IMR-90 (cell line): Measurements from ENCODE around the gene DOHH. TPM values are rescaled to one million over a fixed set of nuclear protein-coding genes. Genes with fewer than 3 reads are reported as not detected.

ENCODE experiments used
- ATAC-seq: fragments of 200-7000 bp; cut with Tn5 transposase; 2 replicates; pipeline ENCODE4 v1.9.1; 2020; ENCODE audit warnings: low read depth, mild to moderate bottlenecking, moderate library complexity
- BruUV-seq: library from RNA; stranded (reverse); fragments of 400-500 nt; replicated peaks from 2 replicates; lab custom pipeline; 2021; lab: Mats Ljungman, UMichigan
- CTCF ChIA-PET: fragments of 300-600 bp; formaldehyde crosslinking; extraction: SDS; loops from one replicate; lab custom pipeline; 2021; ENCODE audit warnings: antibody characterized with exemption; lab: Yijun Ruan, JAX
- POLR2A ChIA-PET: fragments of 300-600 bp; sonication (Branson Sonifier 250); formaldehyde crosslinking; loops from one replicate; lab custom pipeline; 2022; ENCODE audit warnings: antibody characterized with exemption; ENCODE audit not compliant: unreplicated experiment; lab: Charles Lee
- DNase-seq: peaks from one replicate; pipeline ENCODE4 v3.0.0; 2013
- H2AFZ ChIP-seq: replicated peaks from 2 replicates; pipeline ENCODE3; 2013; ENCODE audit warnings: low read length, mild to moderate bottlenecking; ENCODE audit not compliant: poor library complexity
- H2AK5ac ChIP-seq: 2 replicates; pipeline ENCODE4 v1.6.1; 2013; ENCODE audit warnings: low read depth, low read length, inconsistent platforms
- H2AK9ac ChIP-seq: replicated peaks from 2 replicates; pipeline ENCODE3; 2013; ENCODE audit warnings: mild to moderate bottlenecking, low read depth, low read length, moderate library complexity; ENCODE audit not compliant: poor library complexity
- H2BK120ac ChIP-seq: 2 replicates; pipeline ENCODE4 v1.6.1; 2013; ENCODE audit warnings: low read depth, low read length, inconsistent platforms
- H2BK15ac ChIP-seq: 3 replicates; pipeline ENCODE4 v1.6.1; 2013; ENCODE audit warnings: low read depth, low read length, inconsistent platforms
- H2BK20ac ChIP-seq: 2 replicates; pipeline ENCODE4 v1.6.1; 2013; ENCODE audit warnings: low read depth, mild to moderate bottlenecking, inconsistent platforms, low read length, moderate library complexity
- H2BK5ac ChIP-seq: 2 replicates; pipeline ENCODE4 v1.6.1; 2013; ENCODE audit warnings: mild to moderate bottlenecking, low read depth, low read length, inconsistent platforms; ENCODE audit not compliant: poor library complexity, severe bottlenecking
- H3K14ac ChIP-seq: replicated peaks from 2 replicates; pipeline ENCODE4 v1.6.1; 2013; ENCODE audit warnings: low read depth, low read length, inconsistent platforms
- H3K18ac ChIP-seq: 2 replicates; pipeline ENCODE4 v1.6.1; 2013; ENCODE audit warnings: low read depth, low read length, control low read depth
- H3K23ac ChIP-seq: 2 replicates; pipeline ENCODE4 v1.6.1; 2013; ENCODE audit warnings: low read depth, low read length, inconsistent platforms
- H3K27ac ChIP-seq: 2 replicates; pipeline ENCODE4 v1.5.1; 2013; ENCODE audit warnings: mild to moderate bottlenecking, control low read depth, low read length; ENCODE audit not compliant: insufficient read depth
- H3K27me3 ChIP-seq: 2 replicates; pipeline ENCODE4 v1.6.1; 2013; ENCODE audit warnings: low read length; ENCODE audit not compliant: control insufficient read depth, insufficient read depth
- H3K36me3 ChIP-seq: 2 replicates; pipeline ENCODE4 v1.6.1; 2013; ENCODE audit warnings: low read length, mixed read lengths; ENCODE audit not compliant: control insufficient read depth, insufficient read depth
- H3K4ac ChIP-seq: 2 replicates; pipeline ENCODE4 v1.6.1; 2013; ENCODE audit warnings: low read depth, low read length, inconsistent platforms
- H3K4me1 ChIP-seq: 2 replicates; pipeline ENCODE4 v1.6.1; 2013; ENCODE audit warnings: low read length, mixed read lengths; ENCODE audit not compliant: control insufficient read depth, insufficient read depth
- H3K4me2 ChIP-seq: 2 replicates; pipeline ENCODE4 v1.6.1; 2013; ENCODE audit warnings: low read depth, mild to moderate bottlenecking, control low read depth, low read length, moderate library complexity
- H3K4me3 ChIP-seq: 2 replicates; pipeline ENCODE4 v1.5.1; 2013; ENCODE audit warnings: low read depth, mild to moderate bottlenecking, control low read depth, low read length, moderate library complexity; ENCODE audit not compliant: insufficient read depth
- H3K56ac ChIP-seq: 2 replicates; pipeline ENCODE4 v1.6.1; 2013; ENCODE audit warnings: low read length, inconsistent platforms; ENCODE audit not compliant: insufficient read depth; ENCODE audit errors: extremely low read depth
- H3K79me1 ChIP-seq, 2 experiments: 2 replicates each; pipeline ENCODE4 v1.6.1; 2013; ENCODE audit warnings: low read length in 2 of 2, inconsistent platforms in 1 of 2, low read depth in 1 of 2
- H3K9ac ChIP-seq: 2 replicates; pipeline ENCODE4 v1.6.1; 2013; ENCODE audit warnings: low read depth, low read length, control low read depth
- H3K9me1 ChIP-seq: 2 replicates; pipeline ENCODE4 v1.6.1; 2013; ENCODE audit warnings: low read length, inconsistent platforms; ENCODE audit not compliant: insufficient read depth
- H3K9me3 ChIP-seq: 2 replicates; pipeline ENCODE4 v1.6.1; 2013; ENCODE audit warnings: low read length; ENCODE audit not compliant: control insufficient read depth, insufficient read depth
- H4K20me1 ChIP-seq: 2 replicates; pipeline ENCODE4 v1.6.1; 2013; ENCODE audit warnings: low read length, inconsistent platforms; ENCODE audit not compliant: insufficient read depth
- H4K5ac ChIP-seq: 2 replicates; pipeline ENCODE4 v1.6.1; 2013; ENCODE audit warnings: mild to moderate bottlenecking, low read depth, low read length, control low read depth
- H4K8ac ChIP-seq, 2 experiments: 2 replicates each; pipeline ENCODE4 v1.6.1; 2013; ENCODE audit warnings: low read depth in 2 of 2, low read length in 2 of 2, control low read depth in 1 of 2, inconsistent platforms in 1 of 2
- H4K91ac ChIP-seq: 2 replicates; pipeline ENCODE4 v1.6.1; 2013; ENCODE audit warnings: low read depth, low read length, inconsistent platforms; ENCODE audit not compliant: insufficient read depth
- BHLHE40 ChIP-seq: fragments of 150-350 bp; IDR thresholded peaks from 2 replicates; pipeline ENCODE4 v1.6.1; 2016; ENCODE audit warnings: mild to moderate bottlenecking, low read depth, low read length
- CEBPB ChIP-seq: IDR thresholded peaks from 2 replicates; pipeline ENCODE4 v1.6.1; 2012; ENCODE audit warnings: low read depth, low read length, improper control_type of control experiment
- CHD1 ChIP-seq: IDR thresholded peaks from 2 replicates; pipeline ENCODE4 v1.6.1; 2012; ENCODE audit warnings: low read depth, low read length, improper control_type of control experiment
- ELK1 ChIP-seq: fragments of 150-350 bp; IDR thresholded peaks from 2 replicates; pipeline ENCODE4 v1.6.1; 2016; ENCODE audit warnings: low read depth, mild to moderate bottlenecking, low read length, moderate library complexity, borderline replicate concordance
- FOS ChIP-seq: fragments of 150-350 bp; IDR thresholded peaks from 2 replicates; pipeline ENCODE4 v1.6.1; 2016; ENCODE audit warnings: low read depth, low read length
- MAFK ChIP-seq: IDR thresholded peaks from 2 replicates; pipeline ENCODE4 v1.6.1; 2012; ENCODE audit warnings: low read depth, low read length, improper control_type of control experiment
- MXI1 ChIP-seq: IDR thresholded peaks from 2 replicates; pipeline ENCODE4 v1.6.1; 2012; ENCODE audit warnings: low read depth, mild to moderate bottlenecking, low read length, moderate library complexity, borderline replicate concordance
- POLR2A ChIP-seq: IDR thresholded peaks from 2 replicates; pipeline ENCODE4 v1.6.1; 2012; ENCODE audit warnings: mild to moderate bottlenecking, low read depth, low read length
- RAD21 ChIP-seq: IDR thresholded peaks from 2 replicates; pipeline ENCODE4 v1.6.1; 2012; ENCODE audit warnings: low read length, improper control_type of control experiment
- RCOR1 ChIP-seq: IDR thresholded peaks from 2 replicates; pipeline ENCODE4 v1.6.1; 2012; ENCODE audit warnings: mild to moderate bottlenecking, low read length, improper control_type of control experiment; ENCODE audit not compliant: insufficient replicate concordance
- RFX5 ChIP-seq: IDR thresholded peaks from 2 replicates; pipeline ENCODE4 v1.8.0; 2012; ENCODE audit warnings: low read depth, mild to moderate bottlenecking, low read length, moderate library complexity
- SMC3 ChIP-seq: fragments of 150-350 bp; IDR thresholded peaks from 2 replicates; pipeline ENCODE4 v1.6.1; 2016; ENCODE audit warnings: low read depth, mild to moderate bottlenecking, antibody characterized with exemption, low read length, moderate library complexity
- USF2 ChIP-seq: fragments of 150-350 bp; IDR thresholded peaks from 2 replicates; pipeline ENCODE4 v1.6.1; 2017; ENCODE audit warnings: mild to moderate bottlenecking, antibody characterized with exemption, low read length, low read depth
- WGBS, 2 experiments: methylation state at CpG; one replicate each; pipeline versions ENCODE4 v1.1.5 to v1.1.7; 2013; ENCODE audit warnings: missing lambda C conversion rate in 2 of 2; ENCODE audit not compliant: insufficient read length in 1 of 2; ENCODE audit errors: extremely low coverage in 2 of 2; 5-methylcytosine and 5-hydroxymethylcytosine counted together
- dilution Hi-C: fragments of 300-500 bp; cut with HindIII; formaldehyde crosslinking; loops from one replicate; pipeline ENCODE4 v1.14.3; 2018; ENCODE audit warnings: low sequenced_read_pairs; ENCODE audit not compliant: unreplicated experiment
- in situ Hi-C: fragments of 300-500 bp; cut with MboI; formaldehyde crosslinking; loops from 3 replicates; pipeline ENCODE4 v1.14.3; 2019; ENCODE audit warnings: low sequenced_read_pairs, inconsistent platforms, mixed read lengths
- intact Hi-C: fragments of 100-400 bp; cut with micrococcal nuclease; formaldehyde crosslinking; loops from 2 replicates; pipeline ENCODE4 v1.10.0; 2022
- polyA plus RNA-seq, 3 experiments: library from polyadenylated mRNA; depleted of rRNA; stranded (reverse); fragments of >200 nt; gene quantifications; 2 replicates each; pipeline ENCODE4 v1.2.3, GENCODE V29; 2012; ENCODE audit warnings: low replicate concordance in 1 of 3
- total RNA-seq: library from RNA; depleted of rRNA; stranded (reverse); fragments of >200 nt; gene quantifications from 2 replicates; pipeline ENCODE4 v1.2.3, GENCODE V29; 2012

DOHH gene
- total and polyA plus RNA-seq, 2 of the 4 experiments (the other 2 are of a cell fraction): 3.2 to 9.2 TPM

DNA sequence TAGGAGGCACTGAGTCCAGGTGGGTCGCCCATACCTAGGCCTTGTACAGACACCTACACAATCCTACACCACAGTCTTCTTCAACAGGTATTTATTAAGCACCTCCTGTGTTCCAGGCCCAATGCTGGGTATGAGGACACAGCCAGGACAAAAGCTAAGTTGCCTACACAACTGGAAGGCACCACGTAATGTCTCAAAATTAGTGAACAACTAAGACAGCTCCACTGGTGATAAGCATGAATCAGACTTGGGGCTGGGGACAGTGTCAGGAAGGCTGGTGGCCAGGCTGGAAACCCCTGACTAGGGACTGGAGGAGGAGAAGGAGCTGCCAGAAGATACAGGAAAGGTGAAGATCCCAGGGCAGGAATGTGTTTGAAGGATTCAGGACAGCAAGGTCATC, 22.5 kb downstream of the DOHH start:
- no peak overlapping the region for H2BK120ac ChIP-seq
- CTCF ChIA-PET: no interaction called here
- no TSS peak for BruUV-seq

More for the DNA sequence above, 22.5 kb downstream of the DOHH start:
- H3K4me2 ChIP-seq: no peak overlapping the region
- H3K9me1 ChIP-seq: no peaks in the 10 kb centered on the region
- H3K18ac ChIP-seq: no peak overlapping the region
- peaks cover 39% of the 10 kb centered on the region for H3K27me3 ChIP-seq
- H2BK20ac ChIP-seq: no peak overlapping the region
- H3K9ac ChIP-seq: no peak overlapping the region
- H2BK15ac ChIP-seq: no peak overlapping the region
- no peak overlapping the region for H3K14ac ChIP-seq
- H3K4me3 ChIP-seq: no peak overlapping the region
- no peak overlapping the region for H3K56ac ChIP-seq
- no peaks in the 10 kb centered on the region for H3K4me1 ChIP-seq
- H3K27ac ChIP-seq: no peak overlapping the region
- H3K9me3 ChIP-seq: no peaks in the 10 kb centered on the region; the same call in 1 of the 2 replicates
- H3K79me1 ChIP-seq: no peaks in the 10 kb centered on the region
- H3K4ac ChIP-seq: no peak overlapping the region
- H2AK9ac ChIP-seq: no peak overlapping the region
- no peak overlapping the region for H4K8ac ChIP-seq
- dilution Hi-C loops: no loop called here
- H4K91ac ChIP-seq: no peak overlapping the region
- no peak overlapping the region for H2AK5ac ChIP-seq
- TF ChIP-seq RCOR1 (no peak), FOS (no peak), CEBPB (no peak), BHLHE40 (no peak), MXI1 (no peak), USF2 (no peak), ELK1 (no peak), SMC3 (no peak), RFX5 (no peak), CHD1 (no peak), POLR2A (no peak), MAFK (no peak), RAD21 (no peak)
- ATAC-seq (no peak), DNase-seq (no peak)
- no peaks in the 10 kb centered on the region for H3K36me3 ChIP-seq
- in situ Hi-C loops: loop anchor here (25.0 kb wide), 1 partner anchor 516 kb away; no protein-coding TSS in a partner anchor
- POLR2A ChIA-PET: no interaction called here
- WGBS, 2 experiments: no CpG with 5 or more reads among the region's 2 CpGs
- H3K23ac ChIP-seq: no peak overlapping the region
- H4K5ac ChIP-seq: no peak overlapping the region
- intact Hi-C loops: no loop called here
- H4K20me1 ChIP-seq: no peaks in the 10 kb centered on the region
- peak overlapping the region; percentile 11 for H2AFZ ChIP-seq
- H2BK5ac ChIP-seq: no peak overlapping the region
